ENCODE results near the gene SCT.

Gene SCT

GRCh38 chr11:589798-590197 is 37.2 kb downstream of the SCT start:
- no peak for DNase-seq (ENCODE audit: extremely low read depth in 1 of 2, low read depth in 1 of 2)

- peak; percentile 37 to 71 for DNase-seq (ENCODE audit: extremely low read depth in 1 of 2, low read depth in 1 of 2)
Observed at GRCh38 chr11:587978-588380, 39.0 kb downstream of the SCT start.

- no peak for DNase-seq (ENCODE audit: extremely low read depth in 1 of 2, low read depth in 1 of 2)
Observed at GRCh38 chr11:587546-587945, 39.4 kb downstream of the SCT start.

GRCh38 chr11:586376-587316 is 40.3 kb downstream of the SCT start:
- no peak for DNase-seq (ENCODE audit: extremely low read depth in 1 of 2, low read depth in 1 of 2)

- DNase-seq (ENCODE audit: extremely low read depth in 1 of 2, low read depth in 1 of 2) = no peak
Observed at GRCh38 chr11:584287-584686, 42.7 kb downstream of the SCT start.

GRCh38 chr11:581752-582151 is 45.2 kb downstream of the SCT start:
- no peak for DNase-seq (ENCODE audit: extremely low read depth in 1 of 2, low read depth in 1 of 2)

- DNase-seq (ENCODE audit: extremely low read depth in 1 of 2, low read depth in 1 of 2) = no peak
Observed at GRCh38 chr11:581342-581741, 45.6 kb downstream of the SCT start.

GRCh38 chr11:579830-580601 is 47.0 kb downstream of the SCT start:
- DNase-seq (ENCODE audit: extremely low read depth in 1 of 2, low read depth in 1 of 2) = no peak

GRCh38 chr11:578276-579035 is 48.5 kb downstream of the SCT start:
- no peak for DNase-seq (ENCODE audit: extremely low read depth in 1 of 2, low read depth in 1 of 2)

GRCh38 chr11:577611-577894 is 49.4 kb downstream of the SCT start:
- DNase-seq (ENCODE audit: extremely low read depth in 1 of 2, low read depth in 1 of 2) = no peak

- DNase-seq (ENCODE audit: extremely low read depth in 1 of 2, low read depth in 1 of 2) = no peak
Observed at GRCh38 chr11:576811-577610, 50.0 kb downstream of the SCT start.

Measured in stimulated activated CD8-positive, alpha-beta memory T cell treated with anti-CD3 and anti-CD28 coated beads, Interleukin-7, amount 100 ng/mL, for 48 hours (primary cell).